C4-2B (cell line): ENCODE results near the gene FAP.

ENCODE experiments used
- H3K27ac ChIP-seq: fragments of 450-650 bp; 2 replicates; pipeline ENCODE4 v1.5.1; 2017
- CTCF ChIP-seq: fragments of 450-650 bp; conservative IDR thresholded peaks from 2 replicates; pipeline ENCODE4 v1.5.1; 2017; ENCODE audit warnings: mild to moderate bottlenecking
- ZFX ChIP-seq: fragments of 450-650 bp; IDR thresholded peaks from 2 replicates; pipeline ENCODE4 v1.6.1; 2017

Gene FAP

GRCh38 chr2:162188451-162188850, 54.8 kb downstream of the FAP start:
- no peak overlapping the region for H3K27ac ChIP-seq
- TF ChIP-seq ZFX: no peak
- TF ChIP-seq CTCF: no peak

- no peak overlapping the region for H3K27ac ChIP-seq
- TF ChIP-seq ZFX (no peak), CTCF (no peak)
Measured at GRCh38 chr2:162185541-162186232, 57.6 kb downstream of the FAP start.

GRCh38 chr2:162184821-162185450, 58.3 kb downstream of the FAP start:
- no peak for TF ChIP-seq CTCF
- no peak for TF ChIP-seq ZFX

GRCh38 chr2:162184359-162184758, 58.9 kb downstream of the FAP start:
- no peak overlapping the region for H3K27ac ChIP-seq
- TF ChIP-seq ZFX (no peak), CTCF (no peak)

More at GRCh38 chr2:162184821-162185450, 58.3 kb downstream of the FAP start:
- H3K27ac ChIP-seq: no peak overlapping the region

GRCh38 chr2:162182395-162182794, 60.9 kb downstream of the FAP start:
- no peak for TF ChIP-seq ZFX
- TF ChIP-seq CTCF: no peak
- no peak overlapping the region for H3K27ac ChIP-seq

GRCh38 chr2:162177301-162177700, 65.9 kb downstream of the FAP start:
- no peak overlapping the region for H3K27ac ChIP-seq
- TF ChIP-seq ZFX: no peak
- no peak for TF ChIP-seq CTCF

GRCh38 chr2:162175714-162176113, 67.5 kb downstream of the FAP start:
- TF ChIP-seq ZFX (no peak), CTCF (no peak)
- H3K27ac ChIP-seq: no peak overlapping the region
